OCI-LY7 (cell line): ENCODE results near the gene FAM184B.

Experiments used
- CTCF ChIP-seq: fragments of 200-600 bp; sonication (generic); conservative IDR thresholded peaks from 2 replicates; pipeline ENCODE4 v1.5.1; 2014; ENCODE audit warnings: mild to moderate bottlenecking, antibody characterized with exemption, low read length, moderate library complexity, mixed read lengths
- EZH2phosphoT487 ChIP-seq: fragments of 200-600 bp; sonication (generic); IDR thresholded peaks from 2 replicates; pipeline ENCODE4 v1.6.1; 2018; ENCODE audit warnings: low read depth, borderline replicate concordance, mild to moderate bottlenecking, mixed run types, antibody characterized with exemption, low read length, moderate library complexity, mixed read lengths

DNA sequence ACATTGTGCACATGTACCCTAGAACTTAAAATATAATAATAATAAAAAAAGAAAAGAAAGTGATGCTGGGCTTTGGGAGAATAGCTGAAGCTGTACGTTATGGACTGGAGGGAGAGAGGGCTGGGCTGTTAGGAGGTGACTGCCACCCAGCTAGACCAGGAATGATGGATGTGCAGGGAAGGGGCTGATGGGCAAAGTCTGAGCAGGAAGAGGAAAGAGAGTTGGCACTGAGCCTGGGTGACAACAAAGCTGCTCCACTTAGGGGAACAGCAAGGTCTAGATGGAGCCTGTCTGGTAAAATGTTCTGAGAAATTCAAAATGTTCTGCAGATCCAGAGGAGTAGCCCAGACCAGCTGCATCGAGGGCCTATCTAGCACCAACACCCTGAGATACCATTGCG is 134.7 kb downstream of the FAM184B start:
- TF ChIP-seq CTCF (no peak), EZH2phosphoT487 (no peak)
